ENCODE measurements around the gene UTRN.

UTRN gene

DNA sequence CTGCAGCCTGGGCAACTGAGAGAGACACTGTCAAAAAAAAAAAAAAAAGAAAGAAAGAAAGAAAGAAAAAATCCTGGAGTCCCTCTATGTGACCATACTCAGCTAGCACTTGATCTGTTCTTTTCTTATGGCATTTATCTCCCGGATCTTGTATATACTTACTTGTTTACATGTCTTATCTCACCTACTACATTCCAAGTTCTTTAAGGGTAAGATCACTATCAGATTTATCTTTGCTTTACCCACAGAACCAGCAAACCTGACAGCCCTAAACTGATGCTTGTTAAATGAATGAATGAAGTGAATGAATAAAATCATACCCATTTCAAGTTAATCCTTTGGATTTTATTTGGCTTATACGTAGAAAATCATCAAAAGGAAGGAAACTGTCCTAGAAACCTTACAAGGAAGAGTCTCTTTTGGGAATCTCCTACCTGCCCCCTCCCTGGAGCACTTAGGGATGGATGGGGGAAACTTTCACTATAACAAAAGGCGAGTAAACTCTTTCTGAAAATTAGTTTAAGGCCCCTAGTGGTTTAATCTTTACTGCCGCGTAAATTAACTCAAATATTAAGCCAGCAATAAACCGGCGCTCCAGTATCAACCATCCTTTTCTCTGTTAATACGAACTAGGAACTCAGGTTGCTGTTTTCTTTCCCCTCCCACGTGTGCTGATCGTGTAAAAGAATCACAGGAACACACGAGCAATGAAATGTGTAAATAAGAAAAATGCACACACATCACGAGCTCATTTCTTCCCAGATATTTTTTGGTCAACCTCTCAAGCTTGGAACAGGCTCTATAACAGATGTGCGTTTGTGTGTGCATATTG, 1.3 kb upstream of the UTRN start:
- DNase-seq (ENCODE audit: low read depth in 2 of 2, low spot score in 1 of 2): no peak

DNA sequence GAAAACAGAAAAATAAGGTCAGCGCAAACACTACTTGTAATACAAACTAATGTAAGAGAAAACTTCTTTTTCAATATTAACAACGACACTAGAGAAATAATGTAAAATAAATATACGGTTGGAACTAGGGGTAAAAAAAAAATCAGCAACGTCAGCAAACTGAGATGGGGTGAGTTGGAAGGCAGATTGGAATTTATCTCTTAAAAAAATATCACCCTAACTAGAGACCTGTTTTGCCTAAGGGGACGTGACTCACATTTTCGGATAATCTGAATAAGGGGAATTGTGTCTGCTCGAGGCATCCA, 705 bp upstream of the UTRN start:
- no peak for DNase-seq (ENCODE audit: low read depth in 2 of 2, low spot score in 1 of 2)

DNA sequence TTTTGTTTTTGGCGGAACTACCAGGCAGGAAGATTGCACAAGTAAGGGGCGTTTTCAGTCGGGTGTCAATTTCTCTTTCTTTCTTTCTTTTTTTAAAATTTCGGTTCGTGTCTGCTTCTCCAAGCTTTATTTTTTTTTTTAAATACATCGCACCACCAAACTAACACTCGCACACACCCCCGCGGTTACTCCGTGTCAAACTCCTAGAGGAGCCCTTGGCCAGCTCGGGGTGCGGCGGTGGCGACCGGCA, 338 bp downstream of the UTRN start:
- DNase-seq (ENCODE audit: low read depth in 2 of 2, low spot score in 1 of 2): no peak

DNA sequence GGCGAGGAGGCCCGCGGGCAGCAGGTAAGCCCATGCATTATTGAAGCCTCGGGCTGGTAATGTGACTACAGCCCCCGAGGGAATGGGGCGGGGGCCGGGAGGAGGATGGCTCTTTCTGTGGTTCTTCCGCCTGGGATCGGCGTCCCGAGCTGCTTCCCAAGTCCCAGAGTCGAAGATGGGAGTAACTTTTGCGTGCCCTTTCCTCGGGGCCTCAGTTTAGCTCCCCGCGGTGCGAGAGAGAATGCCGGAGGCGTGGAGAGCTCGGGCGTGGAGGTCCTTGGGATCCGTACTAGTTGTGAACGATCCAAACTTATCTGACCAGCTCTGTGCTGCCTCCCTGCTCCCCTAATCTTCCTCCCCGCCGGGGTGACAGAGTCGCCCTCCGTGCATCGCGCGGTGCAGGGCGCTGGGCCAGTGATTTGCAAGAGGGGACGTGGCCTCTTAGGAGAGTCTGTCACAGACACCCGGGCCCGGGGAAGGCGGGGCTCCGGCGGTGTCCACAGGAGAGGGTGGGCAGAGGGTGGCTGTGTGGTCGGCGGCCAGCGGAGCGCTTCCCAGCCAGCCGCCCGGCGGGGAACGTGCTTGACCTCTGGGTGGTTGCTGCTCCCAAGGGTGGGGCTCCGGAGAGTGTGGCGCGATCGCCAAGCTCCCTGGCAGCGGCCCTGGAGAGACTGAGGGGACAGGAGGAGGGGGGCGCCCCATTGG, 815 bp downstream of the UTRN start:
- DNase-seq (ENCODE audit: low read depth in 2 of 2, low spot score in 1 of 2): no peak

DNA sequence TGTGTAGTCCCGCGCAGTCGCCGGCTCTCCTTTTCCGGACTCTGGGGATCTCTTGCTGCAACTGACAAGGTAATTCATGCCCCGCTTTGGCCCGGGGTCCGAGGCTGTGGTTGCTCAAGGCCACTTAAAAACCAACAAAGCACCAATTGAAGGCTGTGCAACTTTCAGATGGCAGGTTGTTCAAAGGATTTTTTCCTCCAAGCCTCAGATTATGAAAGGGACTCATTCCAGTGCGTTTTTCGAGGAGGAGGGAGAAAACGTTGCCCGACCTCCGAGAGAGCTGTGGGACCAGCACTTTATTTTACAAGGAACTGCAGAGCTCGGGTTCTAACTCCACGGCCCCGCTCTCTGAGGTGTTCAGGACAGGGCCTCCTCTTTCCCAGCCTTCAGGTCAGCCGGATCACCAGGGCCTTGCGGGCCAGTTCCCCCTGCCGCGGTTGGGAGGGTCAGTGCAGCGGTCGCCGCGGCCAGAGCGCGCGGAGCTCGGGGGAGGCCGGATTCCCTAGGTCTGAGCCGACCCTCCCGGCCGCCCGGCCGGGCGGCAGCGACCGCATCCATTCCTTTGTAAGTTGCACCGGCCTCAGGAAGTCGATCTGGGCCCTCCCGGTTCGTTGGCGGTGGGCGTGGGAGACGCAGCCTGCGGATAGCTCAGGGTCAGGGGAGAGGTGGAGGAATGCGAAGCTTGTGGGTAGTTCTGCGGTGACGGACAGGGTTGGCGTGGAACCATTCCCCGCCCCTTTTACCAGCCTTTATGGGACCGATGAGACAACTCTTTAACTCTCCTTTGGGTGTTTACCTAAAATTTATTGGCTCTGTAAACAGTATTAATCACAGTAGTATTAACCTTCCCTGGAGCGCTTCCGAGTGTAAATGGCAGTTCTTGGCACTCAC, 1.6 kb downstream of the UTRN start:
- no peak for DNase-seq (ENCODE audit: low read depth in 2 of 2, low spot score in 1 of 2)

DNA sequence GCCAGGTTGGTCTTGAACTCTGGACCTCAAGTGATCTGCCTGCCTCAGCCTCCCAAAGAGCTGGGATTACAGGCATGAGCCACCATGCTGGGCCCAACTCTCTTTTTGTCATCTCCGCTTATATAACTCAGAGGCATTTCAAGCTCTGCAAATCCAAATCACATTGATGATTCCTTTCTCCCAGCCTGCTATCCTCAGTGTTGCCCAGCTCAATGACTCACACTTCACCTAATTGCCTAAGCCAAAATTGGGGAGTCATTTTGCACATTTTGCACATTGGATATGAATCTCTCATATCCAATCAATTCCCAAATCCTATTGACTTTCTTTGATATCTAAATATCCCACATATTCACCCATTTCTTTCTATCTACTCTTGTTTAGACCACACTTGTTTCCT, 3.9 kb downstream of the UTRN start:
- DNase-seq (ENCODE audit: low read depth in 2 of 2, low spot score in 1 of 2): no peak

DNA sequence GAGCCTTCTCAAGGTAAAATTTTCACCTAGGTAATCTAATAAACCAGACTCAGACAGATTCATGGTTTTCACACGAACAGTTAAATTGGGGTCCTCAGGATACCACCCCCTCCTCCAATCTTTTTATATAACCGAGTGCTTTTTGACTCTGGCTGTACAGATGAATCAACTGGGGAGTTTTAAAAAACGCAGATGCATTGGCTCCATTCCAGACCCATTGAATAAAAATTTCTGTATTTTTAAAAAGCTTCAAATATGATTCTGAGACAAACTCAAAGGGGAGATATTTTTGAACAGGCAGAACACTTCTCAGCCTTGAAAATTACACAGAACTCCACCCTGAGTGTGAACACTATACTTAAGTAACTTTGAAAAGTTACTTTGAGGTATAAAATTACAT, 7.2 kb downstream of the UTRN start:
- DNase-seq (ENCODE audit: low read depth in 2 of 2, low spot score in 1 of 2): no peak

DNA sequence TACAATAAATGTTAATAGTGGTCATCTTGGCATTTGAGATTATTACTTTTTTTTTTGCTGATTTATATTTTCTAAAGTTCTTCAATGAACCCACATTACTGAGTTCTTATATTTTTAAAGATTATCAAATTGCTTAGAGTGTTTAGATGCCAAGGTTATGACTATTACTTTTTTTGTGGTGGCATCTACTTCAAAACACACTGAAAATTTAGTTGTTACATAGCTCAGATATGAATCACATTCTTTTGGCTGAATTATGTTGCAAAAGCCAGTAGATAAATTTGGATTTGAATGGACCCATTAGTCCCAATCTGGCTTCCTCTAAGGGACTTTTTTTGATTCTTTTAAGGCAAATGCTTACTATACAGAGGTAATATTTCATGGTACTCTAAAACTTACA, 8.9 kb downstream of the UTRN start:
- DNase-seq (ENCODE audit: low read depth in 2 of 2, low spot score in 1 of 2): no peak

DNA sequence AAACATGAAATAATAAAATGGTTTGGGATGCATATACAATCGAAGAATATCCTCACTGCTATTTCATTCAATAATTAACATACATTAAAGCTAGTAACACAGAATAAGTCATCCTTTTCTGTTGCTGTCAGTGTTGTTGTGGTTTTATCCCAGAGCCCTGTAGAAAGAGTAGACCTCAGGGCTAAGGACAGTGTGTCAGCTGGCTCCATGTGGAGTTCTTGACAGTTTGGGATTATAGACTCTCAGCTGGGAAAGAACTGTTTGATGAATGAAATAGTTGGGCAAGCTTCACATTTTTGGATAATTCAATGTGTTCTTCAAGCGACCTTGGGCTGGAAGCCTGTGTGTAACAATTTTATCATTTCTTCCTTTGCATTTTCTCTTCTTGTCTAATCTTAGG, 10.1 kb downstream of the UTRN start:
- no peak for DNase-seq (ENCODE audit: low read depth in 2 of 2, low spot score in 1 of 2)

DNA sequence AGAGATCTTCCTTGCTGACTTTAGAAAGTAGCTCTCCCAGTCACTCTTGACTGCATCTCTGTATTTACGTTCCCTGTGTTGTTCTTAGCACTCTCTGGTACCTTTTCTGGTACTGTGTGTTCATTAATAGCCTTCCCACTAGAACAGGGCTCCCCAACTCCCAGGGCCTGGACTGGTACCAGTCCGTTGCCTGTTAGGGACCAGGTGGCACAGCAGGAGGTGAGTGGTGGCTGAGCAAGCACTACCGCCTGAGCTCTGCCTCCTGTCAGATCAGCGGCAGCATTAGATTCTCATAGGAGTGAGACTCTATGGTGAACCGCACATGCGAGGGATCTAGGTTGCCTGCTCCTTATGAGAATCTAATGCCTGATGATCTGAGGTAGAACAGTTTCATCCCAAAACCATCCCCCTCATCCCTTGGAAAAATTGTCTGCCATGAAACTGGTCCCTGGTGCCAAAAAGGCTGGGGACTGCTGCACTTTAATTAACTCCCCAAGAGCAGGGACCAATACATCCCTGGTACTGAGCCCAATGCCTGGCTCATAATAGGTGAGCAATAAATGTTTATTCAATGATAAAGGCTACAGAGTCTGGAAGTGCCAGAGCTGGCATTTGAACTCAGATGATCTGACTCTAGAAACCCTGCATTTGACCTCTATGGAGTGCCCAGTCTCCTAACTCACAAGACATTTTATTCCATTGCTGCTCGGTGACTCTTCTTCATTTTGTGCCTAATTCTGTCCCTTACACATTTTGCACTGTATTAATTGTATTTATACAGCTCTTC, 11.0 kb downstream of the UTRN start:
- DNase-seq (ENCODE audit: low read depth in 2 of 2, low spot score in 1 of 2): no peak

DNA sequence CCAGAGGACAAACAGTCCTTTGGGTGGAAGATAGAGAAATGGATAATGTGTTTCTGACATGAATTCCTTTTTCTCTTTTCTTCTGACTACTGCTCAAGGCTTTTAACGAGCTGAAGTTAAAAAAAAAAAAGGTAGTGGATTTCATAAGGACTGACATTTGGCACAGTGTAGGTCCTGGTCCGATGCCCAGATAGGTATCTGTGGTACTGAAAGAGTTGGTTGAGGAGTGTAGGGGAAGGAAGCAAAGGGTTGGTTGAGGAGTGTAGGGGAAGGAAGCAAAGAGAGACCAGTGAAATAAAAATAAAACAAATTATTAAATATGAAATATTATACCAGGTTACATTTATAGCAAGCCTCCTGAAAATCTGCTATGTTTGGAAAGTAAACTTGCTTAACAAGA, 11.8 kb downstream of the UTRN start:
- DNase-seq (ENCODE audit: low read depth in 2 of 2, low spot score in 1 of 2): no peak

DNA sequence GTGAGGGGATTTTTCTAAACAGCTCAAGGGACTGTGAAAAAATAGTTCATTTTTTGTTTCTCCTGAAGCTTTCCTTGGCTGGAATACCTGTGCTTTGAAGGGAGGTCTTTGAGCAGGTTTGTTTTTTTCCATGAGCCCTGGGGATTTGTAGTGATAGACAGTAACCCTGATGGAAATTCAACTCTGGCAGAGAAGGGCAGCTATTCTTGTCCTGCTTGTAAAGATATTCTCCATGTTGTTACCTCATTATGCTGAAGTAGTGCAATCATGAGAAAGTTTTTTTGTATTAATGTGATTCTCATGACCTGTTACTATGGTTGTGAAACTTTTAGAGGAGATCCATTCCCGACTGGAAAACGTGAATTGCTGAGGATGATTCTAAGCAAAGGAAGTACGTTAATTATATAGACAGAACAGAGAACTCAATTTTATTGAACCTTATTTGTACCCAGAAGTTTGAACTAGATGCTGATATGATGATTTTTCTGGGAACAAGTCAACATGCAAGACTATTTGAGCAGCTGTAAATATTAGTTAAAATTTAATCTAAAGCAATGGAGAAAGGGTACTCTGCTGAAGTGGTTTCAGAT, 12.5 kb downstream of the UTRN start:
- no peak for DNase-seq (ENCODE audit: low read depth in 2 of 2, low spot score in 1 of 2)

DNA sequence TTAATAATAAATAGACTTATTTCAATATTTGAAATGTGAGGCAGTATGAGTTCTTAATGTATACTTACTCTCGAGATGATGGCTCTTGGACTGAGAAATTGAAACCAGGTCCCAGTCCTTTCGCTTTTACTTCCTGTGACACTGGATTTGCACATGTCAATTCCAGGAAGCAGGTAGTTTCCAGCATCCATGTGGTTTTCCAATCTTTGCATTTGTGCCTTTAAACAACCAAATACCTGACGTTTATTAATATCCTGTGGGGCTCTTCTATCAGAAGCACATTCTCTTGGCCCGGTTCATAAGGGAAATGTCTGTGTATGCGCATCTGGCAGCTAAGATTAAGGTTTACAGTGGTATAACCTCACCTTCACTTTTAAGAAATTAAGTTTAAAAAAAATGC, 13.1 kb downstream of the UTRN start:
- DNase-seq (ENCODE audit: low read depth in 2 of 2, low spot score in 1 of 2): no peak

DNA sequence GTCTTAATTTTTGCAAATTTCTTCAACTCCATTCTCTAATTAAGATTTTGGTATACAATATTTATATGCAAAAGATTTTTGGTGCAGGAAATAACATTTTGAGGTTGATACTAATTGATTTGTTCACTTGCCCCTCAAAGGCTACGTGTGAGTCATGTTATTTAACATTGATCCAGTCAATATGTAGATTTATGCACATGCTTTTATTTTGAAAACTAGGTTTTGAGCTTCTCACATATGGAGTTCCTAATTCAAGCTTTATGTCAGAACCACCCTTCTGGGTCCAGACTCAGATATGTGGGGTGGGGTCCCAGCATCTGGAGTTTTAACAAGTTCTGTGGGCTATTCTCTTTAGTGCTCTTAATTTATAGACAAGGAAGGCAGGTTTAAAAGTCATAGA, 13.8 kb downstream of the UTRN start:
- DNase-seq (ENCODE audit: low read depth in 2 of 2, low spot score in 1 of 2): no peak

DNA sequence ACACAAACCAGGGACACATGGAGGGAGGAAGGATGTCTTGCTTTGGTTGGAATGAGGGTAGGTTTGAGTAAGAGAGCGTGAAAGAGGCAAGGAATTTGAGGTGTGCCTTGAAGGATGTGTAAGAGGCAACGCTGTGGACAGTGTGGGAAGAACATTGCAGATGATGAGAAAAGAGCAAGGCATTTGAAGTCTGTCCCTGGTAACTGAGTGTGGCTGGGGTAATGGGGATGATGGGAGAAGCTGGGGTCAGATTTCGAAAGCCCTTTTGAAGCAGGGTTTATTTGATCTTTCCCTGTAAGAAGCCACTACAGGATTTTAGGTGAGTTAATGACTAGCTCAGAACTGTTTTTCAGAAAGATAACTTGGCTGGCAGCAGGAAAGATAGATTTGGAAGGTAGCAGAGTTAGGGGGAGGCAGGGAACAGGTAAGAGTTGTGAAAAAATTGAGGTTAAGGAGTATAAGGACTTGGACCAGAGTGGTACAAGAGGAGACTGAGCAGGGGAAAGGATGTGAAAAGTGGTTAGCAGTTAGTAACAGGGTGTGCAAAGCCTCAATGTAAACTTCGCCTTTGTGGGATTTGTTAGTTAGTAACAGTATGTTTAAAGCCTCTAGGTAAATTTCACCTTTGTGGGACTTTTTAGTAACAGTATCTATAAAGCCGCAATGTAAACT, 17.7 kb downstream of the UTRN start:
- no peak for DNase-seq (ENCODE audit: low read depth in 2 of 2, low spot score in 1 of 2)

DNA sequence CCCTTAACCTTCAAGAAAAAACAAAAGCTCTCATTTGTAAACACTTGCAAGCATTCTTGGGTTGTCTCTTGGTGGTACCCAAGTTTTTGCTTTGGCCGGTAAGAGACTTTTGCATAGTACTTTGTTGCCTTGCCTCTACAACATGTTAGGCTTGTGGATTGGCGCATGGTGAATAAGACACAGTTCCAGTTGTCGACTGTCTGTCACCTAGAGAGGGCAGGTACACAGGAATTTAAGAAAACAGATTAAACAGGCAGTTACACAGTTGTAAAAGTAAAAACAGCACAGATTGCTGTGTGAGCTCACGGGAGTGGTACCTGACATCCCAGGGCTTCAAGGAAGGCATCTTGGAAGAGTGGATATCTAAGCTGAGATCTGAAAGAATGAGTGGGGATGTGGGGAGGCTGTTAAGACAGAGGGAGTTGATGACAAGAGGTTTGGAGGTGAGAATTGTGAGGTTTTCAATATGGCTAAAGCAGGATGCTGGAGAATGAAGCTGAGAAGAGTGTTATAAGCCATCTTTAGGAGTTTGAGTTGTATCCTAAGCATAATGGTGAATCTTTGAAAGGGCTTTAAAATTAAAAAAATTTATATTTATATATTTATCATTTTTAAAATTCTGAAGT, 19.2 kb downstream of the UTRN start:
- no peak for DNase-seq (ENCODE audit: low read depth in 2 of 2, low spot score in 1 of 2)

DNA sequence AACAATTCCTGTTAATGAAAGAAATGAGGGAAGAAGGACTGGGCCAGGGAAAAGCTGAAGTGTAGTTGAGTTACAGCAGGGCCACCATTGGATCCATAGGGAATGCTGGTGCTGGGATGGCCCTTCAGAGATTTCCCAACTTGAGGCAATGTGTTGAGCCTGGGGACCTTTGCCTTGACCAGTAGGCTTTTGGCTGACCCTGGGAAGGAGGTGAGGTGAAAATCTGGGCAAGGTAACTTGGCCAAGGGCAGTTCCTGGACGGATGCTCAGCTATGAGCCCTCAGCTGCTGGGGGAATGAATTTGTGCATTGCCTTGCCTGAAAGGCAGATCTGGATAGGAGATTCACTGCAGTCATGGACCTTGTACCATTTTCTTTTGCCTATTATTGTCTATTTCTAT, 20.4 kb downstream of the UTRN start:
- no peak for DNase-seq (ENCODE audit: low read depth in 2 of 2, low spot score in 1 of 2)

DNA sequence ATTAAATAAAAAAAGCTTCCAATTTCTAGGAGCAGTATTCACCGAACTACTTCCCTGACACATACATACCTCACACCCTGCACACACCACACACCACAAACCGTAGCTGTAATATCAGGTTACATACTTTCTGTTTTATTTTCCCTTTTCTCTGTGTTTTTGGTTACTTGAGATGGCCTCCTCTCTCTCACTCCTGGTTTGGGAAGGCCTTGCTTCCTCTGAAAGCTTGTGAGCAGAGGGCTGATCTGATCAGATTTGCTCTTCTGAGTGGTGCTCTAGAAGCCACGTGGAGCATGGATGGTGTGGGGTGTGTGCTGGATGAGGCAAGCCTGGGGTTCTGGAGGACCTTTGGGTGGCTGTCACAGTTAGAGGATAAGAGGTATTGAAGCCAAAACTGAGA, 20.9 kb downstream of the UTRN start:
- DNase-seq (ENCODE audit: low read depth in 2 of 2, low spot score in 1 of 2): no peak

DNA sequence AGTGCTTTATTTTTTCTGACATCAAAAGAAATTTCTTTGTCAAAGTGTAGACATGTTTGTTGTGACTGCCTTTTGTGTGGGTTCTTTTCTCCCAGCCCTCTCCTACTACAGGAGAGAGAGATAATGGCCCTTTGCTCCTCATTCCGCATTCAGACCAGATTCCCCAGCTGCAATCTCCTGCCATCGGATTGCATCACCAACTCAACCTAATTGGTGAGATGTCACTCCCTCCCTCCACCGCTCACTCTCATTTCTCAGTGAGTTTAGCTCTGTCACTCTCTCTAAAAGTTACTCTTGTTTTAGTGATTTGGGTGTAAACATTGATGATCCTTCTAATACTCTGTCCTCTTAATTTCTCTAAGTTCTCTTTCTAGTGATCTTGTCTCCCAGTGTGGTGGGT, 22.7 kb downstream of the UTRN start:
- DNase-seq (ENCODE audit: low read depth in 2 of 2, low spot score in 1 of 2): no peak

DNA sequence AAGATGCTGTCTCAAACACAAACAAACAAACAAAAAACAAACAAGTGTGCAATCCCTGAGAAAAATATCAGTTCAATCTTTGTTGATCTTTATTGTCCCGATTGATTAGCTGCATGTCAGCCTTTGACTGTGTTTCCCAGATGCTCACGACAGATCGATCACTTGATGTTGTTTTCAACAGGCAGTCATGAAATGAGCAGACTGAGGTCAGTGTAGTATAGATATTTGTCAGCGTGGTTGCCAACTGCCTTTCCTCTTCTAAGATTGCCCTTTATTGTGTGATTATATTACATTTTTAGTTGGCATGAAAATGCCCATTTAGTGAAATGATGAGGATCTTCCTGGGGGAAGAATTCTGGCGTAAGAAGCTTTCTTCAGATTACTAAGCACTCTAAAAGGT, 25.6 kb downstream of the UTRN start:
- DNase-seq (ENCODE audit: low read depth in 2 of 2, low spot score in 1 of 2): no peak

Data from stimulated activated CD8-positive, alpha-beta memory T cell treated with anti-CD3 and anti-CD28 coated beads, Interleukin-4, amount 100 ng/mL, for 4 hours (primary cell).